Raji (cell line): ENCODE results near the gene ACSS2.

Source experiments
- POLR2A ChIP-seq: IDR thresholded peaks from 2 replicates; pipeline ENCODE4 v1.6.1; 2011; ENCODE audit warnings: low read depth, low read length, control low read depth; ENCODE audit not compliant: insufficient read depth

The ACSS2 gene, protein sequence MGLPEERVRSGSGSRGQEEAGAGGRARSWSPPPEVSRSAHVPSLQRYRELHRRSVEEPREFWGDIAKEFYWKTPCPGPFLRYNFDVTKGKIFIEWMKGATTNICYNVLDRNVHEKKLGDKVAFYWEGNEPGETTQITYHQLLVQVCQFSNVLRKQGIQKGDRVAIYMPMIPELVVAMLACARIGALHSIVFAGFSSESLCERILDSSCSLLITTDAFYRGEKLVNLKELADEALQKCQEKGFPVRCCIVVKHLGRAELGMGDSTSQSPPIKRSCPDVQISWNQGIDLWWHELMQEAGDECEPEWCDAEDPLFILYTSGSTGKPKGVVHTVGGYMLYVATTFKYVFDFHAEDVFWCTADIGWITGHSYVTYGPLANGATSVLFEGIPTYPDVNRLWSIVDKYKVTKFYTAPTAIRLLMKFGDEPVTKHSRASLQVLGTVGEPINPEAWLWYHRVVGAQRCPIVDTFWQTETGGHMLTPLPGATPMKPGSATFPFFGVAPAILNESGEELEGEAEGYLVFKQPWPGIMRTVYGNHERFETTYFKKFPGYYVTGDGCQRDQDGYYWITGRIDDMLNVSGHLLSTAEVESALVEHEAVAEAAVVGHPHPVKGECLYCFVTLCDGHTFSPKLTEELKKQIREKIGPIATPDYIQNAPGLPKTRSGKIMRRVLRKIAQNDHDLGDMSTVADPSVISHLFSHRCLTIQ

DNA sequence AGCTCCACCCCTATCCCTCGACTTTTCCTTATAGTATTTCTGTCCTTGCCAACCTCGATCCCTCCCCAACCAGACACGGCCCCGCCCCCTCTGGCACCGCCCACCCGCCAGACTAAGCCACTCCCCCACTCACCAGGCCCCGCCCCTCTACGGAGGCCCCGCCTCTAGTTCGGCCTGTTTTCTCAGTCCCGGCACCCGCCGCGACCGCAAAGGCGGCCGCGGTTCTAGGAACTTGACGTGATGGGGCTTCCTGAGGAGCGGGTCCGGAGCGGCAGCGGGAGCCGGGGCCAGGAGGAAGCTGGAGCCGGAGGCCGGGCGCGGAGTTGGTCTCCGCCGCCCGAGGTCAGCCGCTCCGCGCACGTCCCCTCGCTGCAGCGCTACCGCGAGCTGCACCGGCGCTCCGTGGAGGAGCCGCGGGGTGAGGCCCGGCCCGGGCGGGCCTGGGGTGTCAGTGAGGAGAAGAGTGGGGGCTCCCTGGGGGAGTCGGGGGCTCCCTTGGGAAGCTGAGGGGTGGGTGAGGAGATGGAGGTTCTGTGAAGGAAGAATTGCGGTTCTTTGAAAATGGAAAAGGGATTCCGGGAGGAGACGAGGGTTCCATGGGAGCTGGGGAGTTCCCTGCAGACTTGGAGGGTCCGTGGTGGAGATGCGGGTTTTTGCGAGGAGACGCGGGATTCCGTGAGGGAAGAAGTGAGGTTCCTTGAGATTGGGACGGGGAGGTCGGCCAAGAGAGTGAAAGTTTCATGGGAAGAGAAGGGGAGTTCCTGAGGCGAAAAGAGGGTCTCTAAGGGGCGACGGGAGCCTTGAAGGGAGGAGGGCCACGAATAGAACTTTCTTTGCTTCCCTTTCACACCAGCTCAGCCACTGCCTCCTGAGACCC, at the start of gene ACSS2:
ACSS2 (plus strand) TSS at position 207 of the 877 bp plus-strand sequence; CDS start at position 241, 34 bp downstream.
- no peak for TF ChIP-seq POLR2A

DNA sequence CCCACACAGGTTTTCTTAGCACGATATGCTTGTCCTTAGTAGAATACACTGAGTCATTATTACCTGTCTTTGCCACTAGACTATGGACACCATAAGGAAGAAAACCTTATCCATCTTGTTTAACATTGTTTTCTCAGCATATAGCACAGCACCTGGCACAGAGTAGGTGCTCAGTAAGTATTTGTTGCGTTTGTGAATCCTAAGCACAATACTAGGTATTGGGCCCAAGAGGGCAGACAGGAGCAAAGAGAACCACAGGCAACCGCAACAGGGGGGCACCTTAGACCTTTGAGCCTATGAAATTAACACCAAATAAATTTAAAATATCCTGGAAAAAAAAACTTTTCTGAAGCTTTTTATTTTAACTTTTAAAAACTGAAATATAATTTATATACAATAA, 47.2 kb upstream of the ACSS2 start:
- no peak for TF ChIP-seq POLR2A

- no peak for TF ChIP-seq POLR2A
Observed at GRCh38 chr20:34831936-34832335, 44.5 kb upstream of the ACSS2 start.

DNA sequence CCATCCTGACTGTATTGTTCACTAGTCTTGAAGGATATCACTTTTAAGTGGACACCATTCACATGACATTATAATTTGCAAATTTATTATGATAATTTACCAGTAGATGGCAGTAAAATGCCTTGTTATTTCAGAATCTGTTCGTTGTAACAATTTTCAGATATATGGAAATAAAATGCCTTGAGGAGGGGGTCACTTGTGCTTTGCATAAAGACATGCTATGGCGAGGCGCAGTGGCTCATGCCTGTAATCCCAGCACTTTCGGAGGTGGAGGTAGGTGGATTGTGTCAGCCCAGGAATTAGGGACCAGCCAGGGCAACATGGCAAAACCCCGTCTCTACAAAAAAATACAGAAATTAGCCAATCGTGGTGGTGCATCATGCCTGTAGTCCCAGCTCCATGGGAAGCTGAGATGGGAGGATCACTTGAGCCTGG, 41.9 kb upstream of the ACSS2 start:
- TF ChIP-seq POLR2A, result no peak

- TF ChIP-seq POLR2A, result no peak
Observed at GRCh38 chr20:34842143-34842542, 34.3 kb upstream of the ACSS2 start.

DNA sequence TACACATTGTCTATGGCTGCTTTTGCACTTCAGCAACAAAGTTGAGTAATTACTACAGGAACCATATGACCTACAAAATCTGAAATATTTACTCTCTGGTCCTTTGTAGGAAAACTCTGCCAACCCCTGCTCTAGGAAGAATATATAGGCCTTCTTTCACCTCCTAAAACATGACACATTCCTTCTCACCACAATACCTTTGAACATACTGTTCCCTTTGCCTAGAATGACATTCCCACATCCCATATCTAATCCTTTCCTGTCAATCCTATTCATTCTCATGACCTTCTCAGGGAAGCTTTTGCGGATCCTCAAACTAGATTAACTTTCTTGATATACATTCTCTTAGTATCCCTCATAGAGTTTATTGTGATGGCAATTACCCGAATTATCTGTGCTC, 33.0 kb upstream of the ACSS2 start:
- TF ChIP-seq POLR2A, result no peak

GRCh38 chr20:34848597-34848996, 27.8 kb upstream of the ACSS2 start:
- no peak for TF ChIP-seq POLR2A

DNA sequence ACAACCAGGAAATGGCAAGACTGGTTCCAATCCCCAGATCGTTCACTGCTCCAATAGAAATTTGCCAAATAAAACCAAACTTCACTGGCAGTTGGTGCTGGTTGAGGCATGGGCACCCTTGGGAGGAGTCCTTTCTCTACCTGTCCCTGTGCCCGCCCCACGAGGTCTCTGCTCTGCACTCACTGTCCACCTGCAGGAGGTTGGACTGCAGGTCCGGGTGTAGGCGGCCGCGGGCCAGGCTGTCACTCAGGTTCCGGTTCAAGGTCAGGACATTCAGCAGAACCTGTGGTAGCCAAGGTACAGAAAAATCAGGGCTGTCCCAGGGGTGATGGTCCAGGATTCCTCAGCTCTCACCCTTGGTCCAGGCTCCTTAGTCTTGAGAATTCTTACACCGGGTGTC, 26.6 kb upstream of the ACSS2 start:
- no peak for TF ChIP-seq POLR2A

DNA sequence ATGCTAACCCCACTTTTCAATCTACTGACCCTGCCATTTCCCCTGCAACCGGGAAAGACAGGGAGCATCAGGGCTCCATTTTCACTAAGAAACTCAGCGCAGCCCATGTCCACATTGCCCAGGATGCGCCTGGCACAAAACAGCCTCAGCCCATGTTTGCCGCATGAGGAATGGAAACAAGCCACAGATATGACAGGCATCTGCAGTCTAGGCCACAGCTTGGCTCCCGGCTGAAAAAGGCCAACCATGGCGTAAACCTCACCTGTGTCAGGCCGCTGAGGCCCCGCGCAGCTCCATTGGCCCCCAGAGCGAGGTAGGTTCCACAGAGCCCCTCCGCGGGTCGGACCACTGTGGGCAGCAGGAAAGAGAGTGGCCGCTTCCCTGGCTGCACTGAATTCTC, 25.4 kb upstream of the ACSS2 start:
- TF ChIP-seq POLR2A, result no peak

- no peak for TF ChIP-seq POLR2A
Observed at GRCh38 chr20:34852298-34852697, 24.1 kb upstream of the ACSS2 start.

DNA sequence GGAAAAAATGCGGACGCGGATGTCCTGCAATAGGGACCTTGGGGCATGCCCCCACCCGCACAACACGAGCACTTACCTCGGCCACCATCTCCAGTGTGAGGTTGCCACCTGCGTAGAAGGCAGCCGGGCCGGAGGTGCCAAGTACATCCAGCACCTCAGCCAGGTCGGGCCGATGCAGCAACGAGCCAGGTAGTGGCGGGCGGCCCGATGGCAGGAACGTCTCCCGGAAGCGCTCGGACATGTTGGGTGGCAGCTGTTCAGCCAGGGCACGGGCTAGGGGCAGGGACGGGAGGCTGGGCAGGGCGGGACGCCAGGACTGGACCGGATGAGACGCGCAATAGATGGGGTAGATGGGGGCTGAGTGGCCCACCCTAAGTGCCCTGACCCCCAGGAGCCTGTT, 17.0 kb upstream of the ACSS2 start:
- no peak for TF ChIP-seq POLR2A

- TF ChIP-seq POLR2A, result no peak
Observed at GRCh38 chr20:34859826-34860545, 16.4 kb upstream of the ACSS2 start.

DNA sequence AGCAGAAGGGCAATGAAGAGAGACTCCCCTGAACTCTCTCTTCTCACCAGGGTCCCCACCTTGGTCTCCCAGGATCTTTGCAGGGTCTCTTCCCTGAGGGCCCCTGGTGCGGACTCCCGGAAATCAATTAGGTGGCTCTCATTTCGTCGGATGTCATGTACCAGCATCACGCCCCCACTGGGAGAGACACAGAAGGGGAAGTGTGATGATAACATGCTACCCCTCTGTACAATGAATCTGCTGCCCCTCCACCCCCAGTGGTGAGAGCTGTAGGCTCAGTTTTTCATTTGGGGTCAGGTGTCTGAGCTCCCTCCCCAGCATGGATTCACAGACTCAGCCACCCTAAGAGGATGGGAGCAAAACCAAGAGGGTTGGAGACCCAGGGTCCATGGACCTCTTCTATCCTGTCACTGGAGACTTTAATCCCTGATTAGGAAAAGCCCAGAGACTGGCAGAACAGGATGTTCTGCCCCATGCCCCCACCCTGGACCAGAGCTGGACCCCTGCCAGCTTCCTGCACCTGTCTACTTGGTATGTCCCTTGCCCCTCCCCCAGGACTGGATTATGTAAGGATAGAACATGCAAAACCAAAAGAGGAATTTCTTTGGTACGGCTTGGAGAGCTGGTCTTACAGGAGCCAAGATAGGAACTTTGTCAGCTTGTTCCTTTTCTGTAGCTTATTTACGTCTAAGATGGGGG, 14.9 kb upstream of the ACSS2 start:
- TF ChIP-seq POLR2A, result no peak

DNA sequence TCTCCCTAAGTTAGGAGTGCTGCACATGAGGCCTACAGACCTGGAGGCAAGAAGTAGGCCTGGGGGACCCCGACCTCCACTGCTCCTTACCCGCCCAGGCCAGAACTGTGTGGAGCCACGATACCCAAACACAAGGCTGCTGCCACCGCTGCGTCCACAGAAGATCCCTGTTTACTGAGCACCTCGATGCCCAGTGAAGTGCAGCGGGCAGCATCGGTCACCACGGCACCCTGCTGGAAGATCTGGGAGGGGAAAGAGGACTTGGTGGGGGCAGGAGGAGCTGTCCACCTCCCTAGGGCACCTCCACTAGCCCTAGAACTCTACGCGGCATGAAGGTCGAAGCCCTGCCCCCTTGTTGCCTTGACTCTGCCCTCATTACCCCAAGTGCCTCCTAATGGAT, 13.7 kb upstream of the ACSS2 start:
- no peak for TF ChIP-seq POLR2A

- TF ChIP-seq POLR2A, result no peak
Observed at GRCh38 chr20:34863421-34863965, 12.9 kb upstream of the ACSS2 start.

DNA sequence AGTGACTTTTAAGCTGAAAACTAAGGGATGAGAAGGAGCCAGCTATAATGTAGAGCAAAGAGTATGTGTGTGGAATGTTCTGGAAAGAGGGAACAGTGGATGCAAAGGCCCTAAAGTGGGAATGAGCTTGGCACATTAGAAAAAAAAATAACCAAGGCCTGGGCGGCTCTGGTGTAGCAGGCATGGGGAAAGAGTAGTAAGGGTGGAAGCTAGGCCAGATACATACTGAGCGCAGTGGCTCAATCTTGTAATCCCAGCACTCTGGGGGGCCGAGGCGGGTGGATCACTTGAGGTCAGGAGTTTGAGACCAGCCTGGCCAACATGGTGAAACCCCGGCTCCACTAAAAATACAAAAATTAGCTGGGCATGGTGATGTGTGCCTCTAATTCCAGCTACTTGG, 12.2 kb upstream of the ACSS2 start:
- no peak for TF ChIP-seq POLR2A
